Measurements from ENCODE around the gene TLE5. TPM values are rescaled to one million over a fixed set of nuclear protein-coding genes. Genes with fewer than 3 reads are reported as not detected.
"Not testable (repeated sequence)": the region's sequence is repeated elsewhere in the genome, so short reads cannot be mapped to it uniquely, and the experiment has no call there.

TLE5 gene
- total and polyA plus RNA-seq, 5 donors = 784 to 1,565 (median 1,011) TPM

- DNase-seq (no peak), ATAC-seq (no peak)
- H3K9me3 ChIP-seq (ENCODE audit: control insufficient read depth, low read length) = no peaks in the 10 kb centered on the region
- 81% methylated on average over 18 of the region's 18 CpGs for WGBS
- no peak overlapping the region for H3K27ac ChIP-seq (ENCODE audit: low read length)
- H3K27me3 ChIP-seq (ENCODE audit: control insufficient read depth, insufficient read depth) = no peaks in the 10 kb centered on the region
- intact Hi-C loops (cut with DNase I) = no loop called here
- no peak overlapping the region for H3K4me3 ChIP-seq (ENCODE audit: low read length)
- H3K4me1 ChIP-seq (ENCODE audit: control insufficient read depth, insufficient read depth, low read length) = no peaks in the 10 kb centered on the region
Measured at GRCh38 chr19:3020321-3020960, 41.9 kb downstream of the TLE5 start.

DNA sequence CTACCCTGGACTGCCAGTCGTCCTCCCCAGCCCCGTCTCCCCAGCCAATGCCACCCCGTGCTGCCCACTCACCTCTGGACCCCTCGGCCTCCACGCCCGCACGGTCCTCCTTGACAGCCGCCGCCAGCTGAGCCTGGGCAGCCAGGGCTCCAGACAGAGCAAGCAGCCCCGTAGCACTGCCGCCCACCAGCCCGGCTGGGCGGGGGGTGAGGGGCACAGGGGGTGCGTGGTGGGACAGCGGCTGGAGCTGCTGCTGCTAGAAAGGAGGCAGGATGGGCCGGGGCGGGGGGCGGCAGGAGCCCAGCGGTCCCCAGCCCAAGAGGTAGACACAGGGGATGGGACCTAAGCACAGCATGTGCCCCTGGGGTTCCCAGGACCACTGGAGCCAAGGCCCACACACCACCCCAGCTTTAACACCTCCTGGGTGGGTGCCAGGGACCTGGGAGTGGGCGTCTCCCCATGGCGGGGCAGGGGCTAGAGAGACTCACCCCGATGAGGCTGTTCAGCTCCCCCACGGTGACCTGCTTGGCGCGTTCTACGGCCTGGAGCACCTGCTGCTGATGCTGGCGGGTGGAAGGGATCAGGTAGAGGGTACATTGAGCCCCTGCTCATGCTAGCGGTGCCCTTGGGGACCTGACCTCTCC, 43.0 kb downstream of the TLE5 start:
- Histone ChIP-seq H3K4me1 (ENCODE audit: control insufficient read depth, insufficient read depth, low read length) (no peaks in the 10 kb centered on the region), H3K9me3 (ENCODE audit: control insufficient read depth, low read length) (no peaks in the 10 kb centered on the region), H3K4me3 (ENCODE audit: low read length) (no peak overlapping the region), H3K27me3 (ENCODE audit: control insufficient read depth, insufficient read depth) (no peaks in the 10 kb centered on the region), H3K27ac (ENCODE audit: low read length) (no peak overlapping the region)
- intact Hi-C loops (cut with DNase I) = no loop called here
- DNase-seq (no peak), ATAC-seq (peak; percentile 8 to 28)
- 92% methylated on average over 28 of the region's 28 CpGs for WGBS

GRCh38 chr19:3017923-3018322, 44.4 kb downstream of the TLE5 start:
- Histone ChIP-seq H3K9me3 (ENCODE audit: control insufficient read depth, low read length) (no peaks in the 10 kb centered on the region), H3K27ac (ENCODE audit: low read length) (no peak overlapping the region), H3K4me1 (ENCODE audit: control insufficient read depth, insufficient read depth, low read length) (no peaks in the 10 kb centered on the region), H3K4me3 (ENCODE audit: low read length) (no peak overlapping the region), H3K27me3 (ENCODE audit: control insufficient read depth, insufficient read depth) (no peaks in the 10 kb centered on the region)
- DNase-seq (no peak), ATAC-seq (no peak)
- WGBS = 94% methylated on average over 7 of the region's 7 CpGs
- intact Hi-C loops (cut with DNase I) = no loop called here

DNA sequence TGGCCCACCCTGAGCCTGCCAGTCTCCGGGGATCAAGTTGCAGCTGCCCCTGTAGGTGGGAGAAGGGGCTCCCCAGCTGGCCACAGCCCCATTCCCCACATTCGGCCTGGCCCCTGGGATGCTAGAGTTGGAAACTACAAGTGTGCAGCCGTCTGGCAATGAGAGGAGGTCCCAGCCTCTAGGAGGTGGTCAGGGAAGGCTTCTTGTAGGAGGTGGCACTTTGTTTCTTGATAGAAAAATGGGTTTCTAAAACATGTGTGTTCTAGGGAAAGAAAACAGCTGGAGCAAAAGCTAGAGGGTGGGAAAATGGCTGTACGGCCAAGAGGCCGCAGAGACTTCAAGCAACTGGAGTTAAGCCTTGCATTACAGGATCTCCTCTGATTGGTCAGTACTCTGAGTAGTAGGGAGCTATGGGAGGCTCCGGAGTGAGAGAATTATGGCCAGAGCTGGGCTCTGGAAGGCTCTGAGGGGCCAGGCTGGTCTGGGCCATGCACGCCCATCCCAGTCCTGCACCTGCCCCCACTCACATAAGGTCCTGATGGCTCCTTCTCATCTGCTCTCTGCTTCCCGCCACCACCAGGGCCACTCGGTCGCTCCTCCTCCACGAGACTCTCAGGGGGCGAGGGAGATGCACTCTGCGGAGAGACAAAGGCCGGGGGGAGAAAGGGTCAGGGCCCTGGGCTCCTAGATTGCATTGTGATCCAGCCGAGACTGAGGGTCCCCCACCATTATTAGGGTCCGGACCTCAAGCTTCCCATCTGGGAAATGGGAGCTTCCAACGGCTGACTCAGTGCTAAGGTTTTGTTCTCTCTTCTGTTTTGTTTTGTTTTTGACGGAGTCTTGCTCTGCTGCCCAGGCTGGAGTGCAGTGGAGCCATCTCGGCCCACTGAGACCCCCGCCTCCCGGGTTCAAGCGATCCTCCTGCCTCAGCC, 46.9 kb downstream of the TLE5 start:
- H3K9me3 ChIP-seq (ENCODE audit: control insufficient read depth, low read length) = no peaks in the 10 kb centered on the region
- intact Hi-C loops (cut with DNase I) = no loop called here
- no peaks in the 10 kb centered on the region for H3K4me1 ChIP-seq (ENCODE audit: control insufficient read depth, insufficient read depth, low read length)
- H3K27me3 ChIP-seq (ENCODE audit: control insufficient read depth, insufficient read depth) = no peaks in the 10 kb centered on the region
- no peak overlapping the region for H3K4me3 ChIP-seq (ENCODE audit: low read length)
- H3K27ac ChIP-seq (ENCODE audit: low read length) = no peak overlapping the region
- DNase-seq (no peak), ATAC-seq (no peak)
- 92% methylated on average over 22 of the region's 22 CpGs for WGBS

DNA sequence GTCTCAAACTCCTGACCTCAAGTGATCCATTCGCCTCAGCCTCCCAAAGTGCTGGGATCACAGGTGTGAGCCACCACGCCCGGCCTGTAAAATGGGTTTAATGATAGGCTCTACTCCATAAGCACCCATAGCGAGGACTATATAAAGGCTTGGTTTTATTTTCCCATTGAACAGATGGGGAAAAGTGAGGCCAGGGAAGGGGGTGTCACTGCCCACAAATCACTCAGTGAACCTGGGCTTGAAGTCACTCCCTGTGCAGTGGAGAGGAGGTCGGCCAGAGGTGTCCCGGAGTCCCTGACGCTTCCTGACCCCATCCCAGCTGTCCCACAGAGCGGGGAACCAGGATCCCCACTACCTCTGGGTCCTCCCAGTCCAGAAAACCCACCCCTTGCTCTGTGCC, 48.2 kb downstream of the TLE5 start:
- no peak overlapping the region for H3K4me3 ChIP-seq (ENCODE audit: low read length)

DNA sequence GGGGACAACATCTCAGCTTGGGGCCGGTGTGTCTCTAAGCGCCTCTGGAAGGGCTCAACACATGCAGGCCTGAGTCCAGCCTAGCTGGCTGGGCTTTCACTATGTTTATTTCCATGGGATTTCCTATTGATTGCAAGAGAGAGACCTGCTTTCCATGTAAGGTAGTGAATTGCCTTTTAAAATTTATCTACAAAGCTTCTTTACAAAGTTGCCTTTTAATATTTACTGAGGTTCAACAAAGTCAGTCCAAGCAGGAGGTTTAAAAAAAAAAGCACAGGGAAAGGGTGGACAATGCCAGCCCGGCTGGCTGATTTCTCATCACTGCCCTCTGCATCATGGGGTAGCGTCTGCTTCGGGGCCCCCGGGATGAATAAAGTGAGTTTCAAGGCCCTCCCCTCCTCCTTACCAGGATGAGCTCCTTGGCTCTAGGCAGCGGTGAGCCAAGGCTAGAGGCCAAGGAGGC, 49.0 kb downstream of the TLE5 start:
- WGBS = 72% methylated on average over 7 of the region's 7 CpGs
- DNase-seq (no peak), ATAC-seq (peak in 1 of 2 donors; percentile 14)
- H3K27ac ChIP-seq (ENCODE audit: low read length) = no peak overlapping the region
- H3K27me3 ChIP-seq (ENCODE audit: control insufficient read depth, insufficient read depth) = no peaks in the 10 kb centered on the region
- no peaks in the 10 kb centered on the region for H3K4me1 ChIP-seq (ENCODE audit: control insufficient read depth, insufficient read depth, low read length)
- no peak overlapping the region for H3K4me3 ChIP-seq (ENCODE audit: low read length)
- intact Hi-C loops (cut with DNase I) = no loop called here
- no peaks in the 10 kb centered on the region for H3K9me3 ChIP-seq (ENCODE audit: control insufficient read depth, low read length)

More for the DNA sequence above, 48.2 kb downstream of the TLE5 start:
- Histone ChIP-seq H3K9me3 (ENCODE audit: control insufficient read depth, low read length) (no peaks in the 10 kb centered on the region), H3K27me3 (ENCODE audit: control insufficient read depth, insufficient read depth) (no peaks in the 10 kb centered on the region), H3K27ac (ENCODE audit: low read length) (no peak overlapping the region), H3K4me1 (ENCODE audit: control insufficient read depth, insufficient read depth, low read length) (no peaks in the 10 kb centered on the region)
- ATAC-seq (no peak), DNase-seq (no peak)
- WGBS = 97% methylated on average over 8 of the region's 8 CpGs
- intact Hi-C loops (cut with DNase I) = no loop called here

- ATAC-seq = peak; percentile 52 to 55
Measured at GRCh38 chr19:3012621-3013262, 49.6 kb downstream of the TLE5 start.

DNA sequence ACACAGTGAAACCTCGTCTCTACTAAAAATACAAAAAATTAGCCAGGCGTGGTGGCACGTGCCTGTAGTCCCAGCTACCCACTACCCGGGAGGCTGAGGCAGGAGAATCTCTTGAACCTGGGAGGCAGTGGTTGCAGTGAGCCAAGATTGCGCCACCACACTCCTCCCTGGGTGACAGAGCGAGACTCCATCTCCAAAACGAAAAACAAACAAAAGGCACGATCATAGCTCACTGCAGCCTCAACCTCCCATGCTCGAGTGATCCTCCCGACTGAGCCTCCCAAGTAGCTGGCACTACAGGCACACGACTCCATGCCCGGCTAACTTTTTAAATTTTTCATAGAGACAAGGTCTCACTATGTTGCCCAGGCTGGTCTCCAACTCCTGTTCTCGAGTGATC, 50.2 kb downstream of the TLE5 start:
- H3K4me3 ChIP-seq (ENCODE audit: low read length); ATAC-seq; H3K4me1 ChIP-seq (ENCODE audit: control insufficient read depth, insufficient read depth, low read length); intact Hi-C loops (cut with DNase I); H3K9me3 ChIP-seq (ENCODE audit: control insufficient read depth, low read length); H3K27ac ChIP-seq (ENCODE audit: low read length); H3K27me3 ChIP-seq (ENCODE audit: control insufficient read depth, insufficient read depth); DNase-seq: not testable (repeated sequence)
- WGBS = 82% methylated on average over 13 of the region's 13 CpGs

More at GRCh38 chr19:3012621-3013262, 49.6 kb downstream of the TLE5 start:
- H3K4me3 ChIP-seq (ENCODE audit: low read length) = no peak overlapping the region
- intact Hi-C loops (cut with DNase I) = no loop called here
- no peak for DNase-seq
- no peaks in the 10 kb centered on the region for H3K27me3 ChIP-seq (ENCODE audit: control insufficient read depth, insufficient read depth)
- no peak overlapping the region for H3K27ac ChIP-seq (ENCODE audit: low read length)
- 50% methylated on average over 16 of the region's 16 CpGs for WGBS
- H3K4me1 ChIP-seq (ENCODE audit: control insufficient read depth, insufficient read depth, low read length) = no peaks in the 10 kb centered on the region
- H3K9me3 ChIP-seq (ENCODE audit: control insufficient read depth, low read length) = no peaks in the 10 kb centered on the region

GRCh38 chr19:3010871-3011270, 51.4 kb downstream of the TLE5 start:
- H3K4me3 ChIP-seq (ENCODE audit: low read length) = no peak overlapping the region
- no peak overlapping the region for H3K27ac ChIP-seq (ENCODE audit: low read length)
- no peaks in the 10 kb centered on the region for H3K27me3 ChIP-seq (ENCODE audit: control insufficient read depth, insufficient read depth)
- no peaks in the 10 kb centered on the region for H3K4me1 ChIP-seq (ENCODE audit: control insufficient read depth, insufficient read depth, low read length)
- intact Hi-C loops (cut with DNase I) = no loop called here
- 89% methylated on average over 13 of the region's 13 CpGs for whole genome bisulfite sequencing
- DNase-seq (no peak), ATAC-seq (no peak)
- no peaks in the 10 kb centered on the region for H3K9me3 ChIP-seq (ENCODE audit: control insufficient read depth, low read length)

- Histone ChIP-seq H3K27ac (ENCODE audit: low read length) (no peak overlapping the region), H3K4me3 (ENCODE audit: low read length) (no peak overlapping the region), H3K4me1 (ENCODE audit: control insufficient read depth, insufficient read depth, low read length) (no peaks in the 10 kb centered on the region), H3K9me3 (ENCODE audit: control insufficient read depth, low read length) (no peaks in the 10 kb centered on the region), H3K27me3 (ENCODE audit: control insufficient read depth, insufficient read depth) (no peaks in the 10 kb centered on the region)
- ATAC-seq = no peak
- 74% methylated on average over 6 of the region's 6 CpGs for WGBS
- no peak for DNase-seq
- intact Hi-C loops (cut with DNase I) = no loop called here
Measured at GRCh38 chr19:3008994-3009393, 53.3 kb downstream of the TLE5 start.
